HG03060 (cell line): ENCODE data around the gene CDK5R1.

Experiments
- ATAC-seq: cut with Tn5 transposase; IDR thresholded peaks from one replicate; pipeline ENCODE4 v1.9.1; 2021; ENCODE audit warnings: low read depth, moderate number of reproducible peaks; ENCODE audit not compliant: unreplicated experiment

CDK5R1 gene

DNA sequence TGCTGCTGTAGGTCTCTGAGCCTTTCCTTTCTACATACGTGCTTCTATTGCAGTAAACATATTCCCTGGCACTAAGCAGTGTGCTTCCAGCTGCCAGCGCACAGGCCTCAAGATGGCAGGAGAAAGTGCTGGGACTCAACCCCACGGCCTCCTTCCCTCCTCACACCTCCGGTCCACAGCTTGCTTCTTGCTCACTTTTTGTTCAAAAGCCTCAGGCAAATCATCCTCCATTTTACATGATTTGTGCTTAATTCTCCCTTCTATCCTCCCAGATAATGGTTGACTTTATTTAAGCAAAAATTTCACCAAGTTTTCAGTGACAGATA, 5.4 kb downstream of the CDK5R1 start:
- ATAC-seq, result no peak

DNA sequence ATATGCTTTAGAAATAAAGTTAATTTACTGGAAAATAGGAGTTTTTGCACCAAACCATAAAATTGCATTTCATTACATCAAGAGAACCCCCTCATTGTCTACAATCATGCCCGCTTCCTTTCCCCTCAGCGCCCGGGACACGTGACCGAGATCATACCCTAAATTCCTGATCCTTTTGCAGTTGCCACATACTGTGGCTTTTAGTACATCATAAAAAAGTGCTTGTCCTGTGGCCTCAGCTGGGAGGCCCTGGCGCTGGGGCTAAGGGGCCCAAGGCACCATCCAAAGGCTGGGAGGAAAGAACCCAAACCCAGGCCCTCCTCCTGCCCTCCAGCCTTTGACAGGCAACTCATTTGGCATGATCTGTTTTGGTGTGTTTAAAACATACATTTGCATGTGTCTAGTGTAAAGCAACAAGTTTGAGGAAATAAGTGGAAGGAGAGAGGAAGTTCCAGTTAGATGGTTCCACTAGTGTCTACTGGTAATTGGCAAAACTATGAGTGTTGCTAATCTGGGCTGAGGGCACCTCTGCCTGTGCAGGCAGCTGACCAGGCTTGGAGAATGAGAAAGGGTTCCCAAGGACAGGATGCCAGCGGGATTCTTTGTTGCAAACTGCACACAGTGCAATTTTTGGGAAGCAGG, 6.0 kb downstream of the CDK5R1 start:
- ATAC-seq, result no peak

DNA sequence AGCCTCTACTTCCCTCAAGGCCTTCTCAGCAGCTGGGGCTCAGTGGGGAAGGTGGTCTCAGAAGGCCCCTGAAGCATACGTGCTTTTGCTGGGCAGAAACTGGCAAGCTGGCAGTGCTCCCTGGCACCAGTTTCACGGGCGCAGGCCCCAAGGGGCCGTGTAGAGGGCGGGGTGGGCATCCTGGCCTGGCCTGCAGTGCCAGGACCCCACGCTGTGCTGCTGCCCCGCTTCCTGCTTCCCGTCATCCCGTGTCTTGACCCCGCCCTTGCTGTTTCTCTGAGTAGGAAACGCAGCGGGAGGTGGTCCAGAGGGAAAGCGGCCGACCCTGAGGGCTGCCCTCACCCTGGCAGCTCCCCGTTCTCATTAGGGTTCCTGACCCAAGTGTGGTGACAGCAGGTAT, 6.8 kb downstream of the CDK5R1 start:
- no peak for ATAC-seq

DNA sequence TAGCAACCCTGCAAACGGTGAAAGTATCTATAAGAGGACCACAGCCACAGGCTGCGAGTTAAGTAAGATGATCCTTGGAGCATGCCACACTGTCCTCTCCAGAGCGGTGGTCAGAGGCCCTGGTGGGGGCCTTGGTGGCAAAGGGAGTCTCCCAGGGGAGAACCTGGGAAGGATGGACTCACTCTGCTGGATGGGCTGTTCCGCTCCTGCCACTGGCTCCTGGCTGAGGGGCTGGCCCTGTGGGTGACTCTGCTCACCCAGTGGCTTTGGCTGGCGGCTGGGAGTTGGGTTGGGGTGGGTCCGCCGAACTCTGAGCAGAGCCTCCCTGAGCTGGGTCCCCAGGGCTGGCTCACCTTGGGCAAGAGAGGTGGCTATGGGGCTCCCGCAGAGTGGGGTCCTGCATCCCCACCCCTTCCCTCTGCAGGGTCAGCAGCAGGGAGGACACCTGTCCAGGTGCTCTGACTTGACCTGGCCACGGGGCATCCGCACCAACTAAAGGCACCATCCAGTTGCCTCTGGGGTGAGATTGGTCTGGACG, 7.3 kb downstream of the CDK5R1 start:
- ATAC-seq, result no peak

DNA sequence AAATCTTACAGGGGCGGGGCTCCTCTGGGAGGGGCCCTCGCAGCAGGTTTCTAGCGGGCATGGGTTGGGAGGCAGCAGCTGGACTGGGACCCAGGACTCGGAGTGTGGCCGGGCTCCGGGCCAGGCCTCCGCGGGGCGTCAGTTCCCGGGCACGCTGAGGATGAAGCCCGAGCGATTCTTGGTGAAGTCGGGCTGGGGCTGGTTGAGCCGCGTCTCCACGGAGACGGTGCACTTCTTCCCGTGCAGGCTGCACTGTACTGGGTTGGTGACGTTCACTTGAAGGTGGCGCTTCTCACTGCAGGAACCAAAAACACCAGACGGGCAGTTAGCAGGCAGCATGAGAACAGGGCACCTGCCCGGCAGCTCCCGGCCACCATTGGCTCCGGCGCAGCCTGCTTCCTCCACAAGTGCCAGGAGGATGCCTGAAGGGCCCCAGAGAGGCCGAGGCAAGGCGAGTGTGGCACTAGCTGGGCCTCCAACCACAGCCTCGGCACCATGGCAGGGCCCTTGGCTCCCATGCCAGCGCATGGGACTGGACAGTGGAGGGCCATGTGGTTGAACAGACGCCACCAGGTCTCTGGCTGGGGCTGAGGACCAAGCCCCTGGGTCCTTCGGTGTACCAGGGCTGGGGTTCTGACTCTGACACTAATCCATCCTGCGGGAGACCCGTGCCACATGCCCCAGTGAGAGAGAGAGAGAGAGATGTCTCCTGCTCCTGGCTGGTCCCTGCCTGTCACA, 8.0 kb downstream of the CDK5R1 start:
- ATAC-seq, result no peak

DNA sequence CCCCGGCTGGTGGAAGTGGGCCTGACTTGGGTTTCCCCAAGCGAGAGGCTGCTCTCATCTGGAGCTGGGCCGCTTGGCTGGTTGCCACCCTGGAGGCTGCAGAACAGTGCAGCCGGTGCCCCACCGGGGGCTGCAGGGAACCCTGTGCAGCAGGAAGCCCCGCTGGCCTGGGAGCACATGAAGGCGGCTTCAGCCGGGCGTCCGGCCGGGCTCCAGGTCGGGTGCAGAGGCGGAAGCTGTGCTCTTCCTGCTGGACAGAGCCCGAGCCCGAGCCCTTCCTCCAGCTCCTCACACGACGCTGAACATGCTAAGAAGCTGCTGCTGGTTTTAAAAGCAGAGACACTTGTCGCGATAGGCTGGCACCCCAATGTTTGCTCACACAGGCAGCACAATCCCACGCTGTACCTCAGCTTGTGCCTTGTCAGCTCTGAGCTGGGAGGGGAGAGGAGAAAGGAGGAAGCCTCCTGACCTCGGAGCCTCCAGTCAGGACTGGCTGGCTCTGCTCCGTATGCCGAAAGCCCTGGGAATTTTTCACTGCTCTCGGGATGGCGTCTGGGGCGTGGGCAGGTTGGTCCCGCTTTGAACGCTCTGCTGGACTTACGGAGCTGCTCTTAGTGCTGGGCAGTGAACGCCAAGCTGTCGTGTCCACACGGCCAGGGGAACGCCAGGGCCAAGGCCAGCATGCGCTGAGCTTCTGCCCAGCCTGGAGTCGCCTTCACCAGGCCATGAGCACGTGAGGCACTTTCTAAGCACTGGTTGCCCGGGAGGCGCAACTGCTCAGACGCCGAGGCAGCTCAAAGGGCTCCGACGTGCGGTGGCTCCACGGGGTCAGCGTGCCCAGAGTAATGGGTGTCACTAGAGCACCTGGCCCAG, 8.8 kb downstream of the CDK5R1 start:
- no peak for ATAC-seq

DNA sequence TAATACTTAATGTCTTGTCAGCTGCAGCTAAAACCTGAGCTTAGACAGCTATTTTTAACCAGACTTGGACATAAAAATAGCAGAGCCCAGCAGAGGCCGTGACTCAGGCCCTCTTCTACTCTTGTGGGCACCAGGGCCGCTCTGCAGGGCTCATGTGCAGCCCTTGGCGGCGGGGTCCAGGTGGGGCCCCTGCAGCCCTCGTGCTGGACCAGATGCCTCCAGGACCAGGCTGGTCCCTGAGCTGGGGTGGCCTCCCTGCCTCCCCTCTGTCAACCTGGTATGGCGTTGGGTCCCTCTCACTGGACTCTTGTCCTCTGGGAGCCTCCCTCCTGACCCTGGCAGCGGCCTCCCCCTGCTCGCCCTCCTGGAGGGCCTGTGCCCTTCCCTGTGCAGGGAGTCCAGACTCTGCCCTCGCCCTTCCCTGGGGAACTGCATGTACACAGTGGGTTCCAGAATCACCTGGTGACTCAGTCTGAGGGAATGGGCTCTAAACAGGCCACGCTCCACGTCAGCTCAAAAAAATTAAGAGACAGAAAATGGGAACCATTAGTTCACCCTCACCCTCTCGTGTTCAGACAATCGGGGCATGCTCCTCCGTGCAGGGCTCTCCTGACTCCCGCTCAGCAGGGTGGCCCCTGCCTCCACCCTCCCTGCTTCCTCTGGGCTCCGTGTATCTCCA, 9.7 kb downstream of the CDK5R1 start:
- no peak for ATAC-seq

DNA sequence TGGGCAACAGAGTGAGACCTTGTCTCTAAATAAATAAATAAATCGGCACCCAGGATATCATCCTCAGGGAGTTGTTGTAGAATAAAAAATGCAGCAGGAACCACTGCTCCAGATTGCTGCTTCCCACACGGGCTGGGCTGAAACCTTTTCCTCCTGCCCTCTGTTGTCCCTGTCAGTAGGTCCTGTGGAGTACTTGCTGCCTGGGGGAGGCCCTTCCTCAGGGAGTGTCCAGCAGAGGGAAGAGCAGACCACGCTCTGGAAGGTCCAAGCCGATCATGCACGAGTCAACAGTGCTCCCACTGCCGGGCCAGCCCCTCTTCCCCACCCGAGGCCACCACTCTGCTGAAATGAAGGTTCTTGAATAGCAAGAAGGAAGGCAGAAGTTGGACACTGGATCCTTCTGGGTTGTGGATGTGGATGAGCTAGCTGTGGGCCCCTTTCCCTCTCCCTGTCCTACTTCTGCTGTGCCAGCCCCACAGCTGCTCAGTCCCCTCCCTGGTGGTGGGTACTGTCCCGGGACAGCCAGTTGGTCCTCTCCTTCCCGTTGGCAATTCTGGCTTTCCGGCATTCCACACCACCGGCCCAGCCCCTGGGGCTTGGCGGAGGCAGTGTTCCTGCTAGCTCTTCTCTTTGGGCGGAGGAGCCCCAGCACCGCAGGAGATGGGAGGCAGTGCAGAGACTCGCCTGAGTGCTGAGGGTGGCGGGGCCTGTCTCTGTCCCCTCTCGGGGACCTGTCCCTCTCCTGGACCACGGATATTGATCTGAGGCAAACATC, 10.8 kb downstream of the CDK5R1 start:
- ATAC-seq, result no peak

DNA sequence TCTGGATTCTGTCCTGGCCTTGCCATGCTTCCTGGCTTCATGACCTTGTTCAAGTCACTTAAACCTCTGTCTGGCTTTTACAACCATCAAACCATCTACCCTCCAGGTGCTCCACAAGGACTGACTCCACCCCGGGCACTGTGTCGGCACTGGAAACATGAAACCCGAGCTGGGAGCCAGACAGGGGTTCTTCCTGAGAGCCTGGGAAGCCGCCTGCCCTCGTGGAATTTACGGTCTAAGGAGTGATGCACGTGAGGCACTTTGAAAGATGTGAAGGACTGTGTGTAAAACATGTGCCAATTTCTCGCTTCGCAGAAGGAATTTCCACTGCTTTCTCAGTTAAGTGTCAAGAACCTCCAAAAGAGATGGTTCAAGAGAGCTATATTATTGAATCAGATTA, 11.6 kb downstream of the CDK5R1 start:
- ATAC-seq, result no peak

DNA sequence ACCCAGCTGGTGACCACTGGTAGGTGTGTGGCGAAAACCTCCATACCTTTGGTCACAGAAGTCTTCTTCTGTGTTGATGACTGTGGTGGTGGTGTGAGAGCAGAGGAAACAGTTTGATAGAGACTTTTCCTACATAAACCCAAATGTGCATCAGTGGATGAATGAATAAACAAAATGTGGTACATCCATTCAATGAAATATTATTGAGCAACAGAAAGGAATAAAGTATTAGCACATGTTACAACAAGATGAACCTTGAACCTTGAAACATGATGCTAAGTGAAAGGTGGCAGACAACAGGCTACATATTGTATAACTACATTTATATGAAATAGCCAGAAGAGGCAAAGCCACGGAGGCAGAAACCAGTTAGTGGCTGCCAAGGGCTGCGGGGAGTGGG, 15.2 kb downstream of the CDK5R1 start:
- no peak for ATAC-seq

DNA sequence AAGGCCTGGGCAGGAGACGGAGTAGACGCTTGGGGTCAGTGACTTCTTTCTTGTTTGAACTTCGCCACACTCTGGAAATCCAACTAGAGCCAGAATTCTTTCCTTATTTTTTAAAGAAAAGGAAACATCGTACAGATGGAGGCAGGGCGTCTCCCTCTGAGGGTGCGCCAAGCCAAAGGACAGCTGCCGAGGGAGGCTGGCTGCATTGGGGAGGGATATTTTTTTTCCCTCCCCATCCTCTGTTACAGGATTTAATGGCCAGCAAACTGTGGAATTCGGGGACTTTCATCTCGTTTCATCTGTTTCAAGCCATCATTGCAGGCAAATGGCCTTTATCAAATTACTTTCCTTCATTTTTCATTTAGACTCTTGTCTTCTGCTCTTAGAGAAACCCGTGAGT, 15.9 kb downstream of the CDK5R1 start:
- no peak for ATAC-seq

DNA sequence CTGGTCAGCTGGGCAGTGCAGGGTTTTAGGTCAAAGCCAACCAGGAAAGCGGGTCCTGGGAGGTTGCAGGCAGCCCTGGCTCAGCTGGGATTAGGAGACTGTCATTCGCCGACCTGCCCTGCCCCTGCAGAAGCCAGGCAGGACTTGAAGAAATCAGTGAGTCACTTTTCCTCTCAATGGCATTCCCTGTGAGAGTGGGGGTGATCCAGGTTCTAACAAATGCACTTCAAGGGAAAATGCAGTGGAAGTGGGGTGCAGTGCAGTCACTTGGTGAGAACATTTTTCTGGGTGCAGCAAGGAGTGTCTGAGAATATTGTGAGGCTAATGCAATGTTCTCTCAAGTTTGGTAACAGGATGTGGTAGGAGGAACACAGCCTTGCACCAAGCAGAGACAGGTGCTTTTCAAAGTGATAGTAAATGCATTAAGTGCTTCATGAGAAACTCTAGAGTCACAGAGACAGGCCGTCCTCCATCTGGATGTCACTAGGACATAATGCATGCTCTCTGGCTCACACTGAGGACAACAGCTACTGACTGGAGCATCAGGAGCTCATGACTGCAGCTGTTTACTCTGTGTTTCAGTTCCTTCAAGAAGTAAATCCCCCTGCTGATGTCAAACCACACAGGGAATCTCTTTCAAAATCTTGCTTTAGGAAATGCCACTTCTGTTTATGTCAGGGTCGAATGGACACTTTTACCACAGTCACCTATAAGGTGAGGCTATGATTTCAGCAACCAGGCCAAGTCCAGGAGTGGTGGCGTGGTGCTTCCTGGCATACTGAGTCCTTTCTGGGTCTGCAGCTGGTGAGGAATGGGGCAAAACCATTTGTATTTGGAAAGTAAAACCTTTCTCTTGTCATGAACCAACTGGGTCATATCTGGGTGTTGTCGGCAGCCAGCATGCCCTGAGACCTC, 16.7 kb downstream of the CDK5R1 start:
- ATAC-seq, result peak; percentile 82

DNA sequence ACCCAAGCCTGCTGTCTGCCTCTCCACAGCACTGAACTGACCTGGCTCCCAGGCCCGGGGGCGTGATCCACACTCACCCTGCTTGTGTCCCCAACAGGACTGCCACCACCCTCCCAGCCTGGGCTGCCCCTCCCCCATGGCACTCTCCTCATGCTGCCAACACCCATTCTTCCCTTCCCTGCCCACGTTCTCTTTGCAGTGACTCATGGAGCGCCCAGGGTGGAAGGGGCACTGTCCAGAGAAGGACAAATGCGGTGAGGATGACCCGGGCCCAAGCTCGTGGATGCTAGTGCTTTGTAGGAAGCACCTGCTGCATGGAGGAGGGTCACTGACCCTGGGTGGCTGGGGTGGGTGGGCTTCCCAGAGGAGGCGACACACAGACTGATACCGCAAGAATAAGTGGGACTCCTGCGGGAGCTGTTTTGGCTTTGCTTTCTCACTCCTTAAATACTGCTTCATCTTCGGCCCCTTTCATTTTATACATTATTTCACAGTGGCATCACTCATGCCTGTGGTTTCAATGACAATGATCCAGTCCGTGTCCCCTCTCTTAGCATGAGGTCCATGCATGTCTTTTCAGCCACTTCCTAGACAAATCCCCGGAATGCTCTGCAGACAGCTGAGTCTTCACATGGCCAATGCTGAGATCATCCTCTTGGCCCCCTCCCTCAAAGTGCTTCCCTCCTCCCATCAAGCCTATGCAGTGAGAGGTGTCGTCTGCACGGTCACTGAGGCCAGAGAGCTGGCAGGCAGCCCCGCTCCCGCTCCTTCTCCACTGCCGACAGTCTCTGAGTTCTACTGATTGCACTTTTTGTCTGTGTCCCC, 17.6 kb downstream of the CDK5R1 start:
- ATAC-seq, result no peak

DNA sequence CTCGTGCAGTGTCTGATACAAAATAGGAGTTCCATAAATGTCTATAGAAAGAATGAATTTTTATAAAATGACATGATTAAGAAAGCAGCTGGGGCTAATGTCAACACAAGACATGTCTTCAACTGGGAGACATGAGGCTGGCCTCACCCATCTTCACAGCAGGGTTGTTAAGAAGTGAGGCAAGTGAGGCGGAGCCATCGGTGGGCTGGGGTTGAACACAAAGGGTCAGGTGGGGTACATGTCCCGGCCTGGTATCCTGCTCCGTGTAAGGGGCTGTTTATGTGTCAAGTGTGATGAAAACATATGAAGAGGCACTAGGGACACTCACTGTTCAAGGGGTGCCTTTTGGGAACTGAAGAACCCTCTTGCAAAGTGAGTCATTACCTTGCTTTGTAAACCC, 22.1 kb downstream of the CDK5R1 start:
- ATAC-seq, result no peak

DNA sequence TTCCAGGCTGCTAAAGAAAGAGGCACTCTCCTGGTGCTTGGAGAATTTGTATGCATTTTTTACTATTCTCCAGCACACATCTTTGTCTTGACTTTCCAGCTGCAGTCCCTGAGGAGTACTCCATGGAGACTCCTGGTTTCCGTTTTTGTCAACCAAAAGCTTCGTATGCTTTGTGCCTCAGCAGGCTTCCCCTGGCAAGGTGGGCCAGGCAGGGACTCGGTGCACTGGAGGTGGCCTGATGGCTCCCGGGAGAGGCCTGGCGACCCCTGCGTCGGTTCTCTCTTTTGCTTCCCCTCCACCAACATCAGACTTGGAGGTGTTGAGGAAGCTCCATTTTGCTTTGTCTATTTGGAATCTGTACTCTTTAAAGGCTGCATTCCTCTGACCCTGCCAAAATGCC, 23.7 kb downstream of the CDK5R1 start:
- no peak for ATAC-seq

DNA sequence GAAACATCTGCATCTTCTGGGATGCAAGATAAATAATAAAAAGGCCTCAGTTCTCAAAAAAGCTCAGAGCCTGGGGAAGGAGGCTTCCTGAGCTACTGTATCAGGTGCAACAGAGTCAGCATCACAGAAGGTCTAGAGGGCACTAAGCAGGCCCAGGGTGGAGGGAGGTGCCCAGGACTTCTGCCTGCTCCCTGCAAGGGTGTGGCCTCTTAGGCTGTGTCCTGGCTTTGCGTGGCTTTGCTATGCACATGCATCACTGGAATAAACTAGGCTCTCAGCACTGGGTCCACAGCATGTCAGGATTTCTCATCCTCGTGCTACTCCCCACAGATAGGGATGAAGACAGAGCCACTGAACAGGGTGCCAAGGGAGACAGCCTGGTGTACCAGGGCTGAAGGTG, 25.5 kb downstream of the CDK5R1 start:
- no peak for ATAC-seq

DNA sequence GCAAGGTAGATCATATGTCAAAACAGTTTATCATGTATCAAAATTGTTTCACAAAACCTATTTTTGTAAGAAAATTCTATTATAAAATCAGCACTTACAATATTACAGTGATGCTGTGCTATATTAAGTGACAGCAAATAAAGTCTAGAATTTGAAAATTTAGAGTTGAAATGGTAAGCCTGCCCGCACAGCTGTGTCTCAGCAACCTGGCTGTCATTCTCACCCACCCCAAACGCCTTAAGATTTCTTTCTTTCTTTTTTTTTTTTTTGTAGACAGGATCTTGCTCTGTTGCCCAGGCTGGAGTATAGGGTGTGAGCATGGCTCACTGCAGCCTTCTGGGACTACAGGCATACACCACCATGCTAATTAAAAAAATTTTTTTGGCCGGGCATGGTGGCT, 26.8 kb downstream of the CDK5R1 start:
- no peak for ATAC-seq

DNA sequence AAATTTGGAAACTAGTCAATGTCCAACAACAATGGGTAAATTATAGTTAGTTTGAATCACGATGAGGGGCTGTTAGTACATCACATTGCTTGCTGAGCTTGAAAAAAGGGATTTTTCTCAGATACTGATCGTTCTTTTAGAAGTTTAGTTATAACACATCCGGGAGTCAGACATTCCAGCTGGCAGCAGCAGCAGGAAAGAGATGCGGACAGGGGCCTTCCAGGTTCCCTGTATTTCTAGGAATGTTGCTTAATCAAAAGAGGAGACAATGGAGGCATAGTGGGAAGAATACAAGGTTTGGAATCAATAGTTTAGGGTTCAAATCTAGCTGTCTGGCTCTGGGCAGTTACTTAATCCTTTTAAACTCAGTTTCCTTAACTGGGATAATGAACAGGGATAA, 27.8 kb downstream of the CDK5R1 start:
- no peak for ATAC-seq
